ENCODE measurements around the gene ATXN1.

ATXN1 gene

GRCh38 chr6:16318538-16318937 is 442.7 kb downstream of the ATXN1 start:
- TF ChIP-seq, protein P1, sequence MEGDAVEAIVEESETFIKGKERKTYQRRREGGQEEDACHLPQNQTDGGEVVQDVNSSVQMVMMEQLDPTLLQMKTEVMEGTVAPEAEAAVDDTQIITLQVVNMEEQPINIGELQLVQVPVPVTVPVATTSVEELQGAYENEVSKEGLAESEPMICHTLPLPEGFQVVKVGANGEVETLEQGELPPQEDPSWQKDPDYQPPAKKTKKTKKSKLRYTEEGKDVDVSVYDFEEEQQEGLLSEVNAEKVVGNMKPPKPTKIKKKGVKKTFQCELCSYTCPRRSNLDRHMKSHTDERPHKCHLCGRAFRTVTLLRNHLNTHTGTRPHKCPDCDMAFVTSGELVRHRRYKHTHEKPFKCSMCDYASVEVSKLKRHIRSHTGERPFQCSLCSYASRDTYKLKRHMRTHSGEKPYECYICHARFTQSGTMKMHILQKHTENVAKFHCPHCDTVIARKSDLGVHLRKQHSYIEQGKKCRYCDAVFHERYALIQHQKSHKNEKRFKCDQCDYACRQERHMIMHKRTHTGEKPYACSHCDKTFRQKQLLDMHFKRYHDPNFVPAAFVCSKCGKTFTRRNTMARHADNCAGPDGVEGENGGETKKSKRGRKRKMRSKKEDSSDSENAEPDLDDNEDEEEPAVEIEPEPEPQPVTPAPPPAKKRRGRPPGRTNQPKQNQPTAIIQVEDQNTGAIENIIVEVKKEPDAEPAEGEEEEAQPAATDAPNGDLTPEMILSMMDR (IDR thresholded peaks at IDR 0.05; ENCODE audit: control insufficient read depth, insufficient read depth, low read depth, low read length, missing control alignments) = no peak
- no peak overlapping the region for H3K4me3 ChIP-seq (ENCODE audit: control insufficient read depth, low read depth, low read length)
- DNase-seq (ENCODE audit: low read depth) = no peak

GRCh38 chr6:16316741-16317251 is 444.5 kb downstream of the ATXN1 start:
- no peak for DNase-seq (ENCODE audit: low read depth)
- TF ChIP-seq, protein P1 (IDR thresholded peaks at IDR 0.05; ENCODE audit: control insufficient read depth, insufficient read depth, low read depth, low read length, missing control alignments) = peak; percentile 83
- H3K4me3 ChIP-seq (ENCODE audit: control insufficient read depth, low read depth, low read length) = no peak overlapping the region

DNA sequence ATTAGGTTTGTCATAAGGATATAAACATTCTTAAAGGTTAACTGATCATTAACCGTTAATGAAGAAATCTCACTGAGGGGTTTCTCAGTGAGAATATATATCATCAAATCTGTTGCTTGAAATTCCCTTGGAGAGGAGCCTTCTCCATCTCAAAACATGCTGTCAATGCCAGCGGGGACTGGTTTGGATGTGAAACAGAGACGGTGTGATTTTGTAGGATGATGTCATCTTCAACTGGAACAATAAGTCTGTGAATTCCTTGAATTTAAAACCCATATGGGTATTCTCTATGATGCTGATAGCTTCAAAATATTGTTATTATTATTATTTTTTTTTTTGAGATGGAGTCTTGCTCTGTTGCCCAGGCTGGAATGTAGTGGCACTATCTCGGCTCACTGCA is 447.0 kb downstream of the ATXN1 start:
- H3K4me3 ChIP-seq (ENCODE audit: control insufficient read depth, low read depth, low read length) = no peak overlapping the region
- TF ChIP-seq, protein P1 (IDR thresholded peaks at IDR 0.05; ENCODE audit: control insufficient read depth, insufficient read depth, low read depth, low read length, missing control alignments) = no peak
- DNase-seq (ENCODE audit: low read depth) = no peak

DNA sequence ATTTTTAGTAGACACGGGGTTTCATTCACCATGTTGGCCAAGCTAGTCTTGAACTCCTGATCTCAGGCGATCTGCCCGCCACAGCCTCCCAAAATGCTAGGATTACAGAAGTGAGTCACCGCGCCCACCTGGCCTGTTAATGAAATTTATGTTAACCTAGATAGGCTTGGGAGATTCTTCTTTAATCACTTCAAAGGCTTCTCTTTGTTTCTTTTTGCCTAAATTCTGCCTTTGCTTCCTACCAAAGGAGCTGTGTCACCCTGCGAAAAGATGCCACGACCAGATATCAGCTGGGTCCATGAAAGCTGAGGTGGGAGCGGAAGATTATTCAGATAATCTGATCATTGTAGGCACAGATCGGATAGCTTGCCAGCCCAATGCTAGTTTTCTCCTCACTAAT is 447.5 kb downstream of the ATXN1 start:
- DNase-seq (ENCODE audit: low read depth) = no peak
- no peak overlapping the region for H3K4me3 ChIP-seq (ENCODE audit: control insufficient read depth, low read depth, low read length)
- TF ChIP-seq, protein P1 (IDR thresholded peaks at IDR 0.05; ENCODE audit: control insufficient read depth, insufficient read depth, low read depth, low read length, missing control alignments) = no peak

DNA sequence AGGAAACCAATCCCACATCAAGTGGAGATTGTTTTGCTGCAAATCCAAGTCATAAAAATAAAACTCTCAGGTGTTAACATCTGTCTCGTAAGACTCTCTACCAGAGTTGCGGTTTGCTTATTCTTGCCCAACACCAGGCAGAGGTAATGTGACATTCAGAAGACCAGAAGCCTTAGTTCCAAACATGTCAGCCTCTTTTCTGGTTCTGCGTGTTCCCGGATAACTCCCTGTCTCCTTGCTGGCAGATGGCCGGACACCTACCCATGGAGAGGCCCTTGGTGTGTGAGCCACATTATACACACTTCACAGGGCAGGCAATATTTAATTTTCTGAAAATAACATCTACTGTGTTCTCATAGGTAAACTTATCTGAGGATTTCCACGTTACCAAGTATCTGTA is 449.5 kb downstream of the ATXN1 start:
- no peak for DNase-seq (ENCODE audit: low read depth)
- TF ChIP-seq, protein P1 (IDR thresholded peaks at IDR 0.05; ENCODE audit: control insufficient read depth, insufficient read depth, low read depth, low read length, missing control alignments) = no peak
- no peak overlapping the region for H3K4me3 ChIP-seq (ENCODE audit: control insufficient read depth, low read depth, low read length)

- TF ChIP-seq, protein P1 (IDR thresholded peaks at IDR 0.05; ENCODE audit: control insufficient read depth, insufficient read depth, low read depth, low read length, missing control alignments) = no peak
- H3K4me3 ChIP-seq (ENCODE audit: control insufficient read depth, low read depth, low read length) = no peak overlapping the region
- no peak for DNase-seq (ENCODE audit: low read depth)
Measured at GRCh38 chr6:16306334-16306733, 454.9 kb downstream of the ATXN1 start.

GRCh38 chr6:16305788-16306187 is 455.5 kb downstream of the ATXN1 start:
- DNase-seq (ENCODE audit: low read depth) = no peak
- TF ChIP-seq, protein P1 (IDR thresholded peaks at IDR 0.05; ENCODE audit: control insufficient read depth, insufficient read depth, low read depth, low read length, missing control alignments) = no peak

More at GRCh38 chr6:16305788-16306187, 455.5 kb downstream of the ATXN1 start:
- H3K4me3 ChIP-seq (ENCODE audit: control insufficient read depth, low read depth, low read length) = no peak overlapping the region

Data from AG09309 (cell line).